NCI-H774 (cell line): ENCODE data around the gene TPRG1.

ENCODE experiments used
- DNase-seq: peaks from one replicate; lab custom pipeline; 2025; lab: John Stamatoyannopoulos, UW

The TPRG1 gene

DNA sequence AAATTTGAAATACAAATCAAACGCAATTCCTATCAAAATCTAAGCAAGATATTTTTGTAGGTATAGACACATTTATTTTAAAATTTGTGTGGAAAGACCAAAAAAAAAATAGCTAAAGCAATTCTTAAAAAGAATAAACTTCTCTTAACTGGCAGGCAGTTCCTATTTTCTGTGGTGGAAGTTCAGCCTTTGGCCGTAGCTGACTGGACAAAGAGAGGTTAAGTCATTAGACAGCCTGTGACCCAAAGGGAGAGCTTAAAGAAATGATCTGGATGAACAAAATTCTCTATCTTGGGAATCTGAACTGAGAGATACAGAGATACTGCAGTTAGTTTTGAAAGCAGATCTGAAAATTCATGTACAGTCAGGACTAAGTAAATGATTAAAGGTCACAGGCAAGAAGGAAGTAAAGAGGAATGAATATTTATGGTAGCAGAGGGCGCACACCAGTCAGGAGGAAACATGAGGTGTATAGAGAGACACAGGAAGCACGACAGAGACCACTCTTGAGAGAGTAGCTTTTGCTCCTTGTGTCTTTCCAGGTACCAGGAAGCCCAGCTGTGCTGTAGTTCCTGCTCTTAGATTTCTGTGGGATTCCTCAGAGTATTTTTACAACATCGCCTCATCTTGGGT lies 57.5 kb downstream of the TPRG1 start:
- DNase-seq: no peak

DNA sequence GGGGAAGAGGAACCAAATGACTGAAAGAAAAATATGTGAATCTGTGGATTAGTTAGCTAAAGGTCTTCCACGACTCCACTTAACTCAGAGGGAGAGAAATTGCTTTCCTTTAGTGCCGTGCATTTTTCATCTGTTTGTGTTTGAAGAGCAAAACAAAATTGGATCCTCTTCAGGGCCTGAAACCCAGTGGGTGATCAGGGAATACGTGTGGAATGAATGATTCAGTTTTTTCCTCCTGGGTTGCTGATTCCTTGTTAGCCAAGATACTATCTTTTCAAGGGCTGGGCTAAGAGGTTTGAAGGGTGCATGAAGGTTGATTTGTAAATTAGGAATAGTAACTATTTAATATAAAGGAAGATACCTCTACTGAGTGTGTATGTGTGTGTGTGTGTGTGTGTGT lies 61.0 kb downstream of the TPRG1 start:
- no peak for DNase-seq

GRCh38 chr3:189233225-189233858 lies 61.6 kb downstream of the TPRG1 start:
- DNase-seq: peak; percentile 62

DNA sequence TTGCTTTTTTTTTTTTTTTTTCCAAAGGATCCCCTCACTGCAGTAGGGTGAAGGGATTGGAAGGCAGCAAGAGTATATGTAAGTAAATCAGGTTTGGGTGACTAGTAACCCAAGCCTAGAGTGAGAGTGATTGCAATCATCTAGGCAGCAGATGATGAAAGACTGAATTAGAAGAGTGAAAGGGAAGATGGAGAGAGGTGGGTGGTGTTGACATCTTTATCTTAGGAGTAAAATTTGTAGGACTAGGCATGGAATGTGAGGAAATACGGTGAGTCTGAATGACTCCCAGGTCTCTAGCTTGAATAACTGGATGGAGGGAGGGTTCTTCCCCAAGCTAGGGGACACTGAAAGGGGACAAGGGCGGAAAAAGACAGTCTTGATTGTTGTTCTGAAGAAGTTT lies 63.4 kb downstream of the TPRG1 start:
- no peak for DNase-seq

- DNase-seq: no peak
These were observed 64.6 kb downstream of the TPRG1 start for GRCh38 chr3:189236352-189236751.

DNA sequence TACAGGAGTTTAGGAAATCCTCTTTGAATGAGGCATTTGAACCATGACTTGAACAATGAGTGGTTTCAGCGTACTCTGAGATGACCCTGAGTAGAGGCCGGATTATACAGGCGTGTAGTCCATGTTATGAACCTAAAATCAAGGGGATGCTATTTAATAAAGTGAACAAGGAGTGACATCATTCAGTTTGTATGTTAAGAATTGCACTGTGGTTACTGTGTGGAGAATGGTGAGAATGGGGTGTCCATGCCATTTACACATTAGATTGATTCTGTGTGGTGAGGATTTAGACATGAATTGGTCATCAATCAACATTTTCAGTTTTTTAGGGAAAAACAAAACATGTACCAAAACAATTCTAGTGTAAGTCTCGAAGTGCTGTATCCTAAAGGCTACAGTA lies 65.8 kb downstream of the TPRG1 start:
- no peak for DNase-seq

GRCh38 chr3:189238071-189238470 lies 66.3 kb downstream of the TPRG1 start:
- no peak for DNase-seq

GRCh38 chr3:189239616-189240015 lies 67.8 kb downstream of the TPRG1 start:
- DNase-seq: no peak

DNA sequence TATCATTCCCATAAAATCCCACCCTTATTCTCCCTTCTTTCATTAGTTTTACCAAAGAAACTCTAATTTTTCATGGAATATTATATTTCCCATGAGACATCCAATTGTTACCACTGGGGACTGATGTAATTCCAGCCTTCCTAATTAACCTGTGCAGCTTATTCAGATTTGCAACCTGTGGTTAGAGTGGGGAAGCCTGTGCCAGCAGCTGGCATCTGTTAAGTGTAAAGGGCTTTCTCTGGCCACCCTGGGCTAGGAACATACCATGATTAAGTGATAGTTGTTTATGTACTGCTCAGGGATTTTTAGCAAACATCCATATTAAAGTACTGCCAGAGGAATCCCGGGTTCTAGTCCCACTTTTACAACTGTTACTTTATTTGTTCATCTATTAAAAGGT lies 78.2 kb downstream of the TPRG1 start:
- peak; percentile 22 for DNase-seq

- DNase-seq: no peak
These were observed 86.5 kb downstream of the TPRG1 start for GRCh38 chr3:189258261-189258660.

DNA sequence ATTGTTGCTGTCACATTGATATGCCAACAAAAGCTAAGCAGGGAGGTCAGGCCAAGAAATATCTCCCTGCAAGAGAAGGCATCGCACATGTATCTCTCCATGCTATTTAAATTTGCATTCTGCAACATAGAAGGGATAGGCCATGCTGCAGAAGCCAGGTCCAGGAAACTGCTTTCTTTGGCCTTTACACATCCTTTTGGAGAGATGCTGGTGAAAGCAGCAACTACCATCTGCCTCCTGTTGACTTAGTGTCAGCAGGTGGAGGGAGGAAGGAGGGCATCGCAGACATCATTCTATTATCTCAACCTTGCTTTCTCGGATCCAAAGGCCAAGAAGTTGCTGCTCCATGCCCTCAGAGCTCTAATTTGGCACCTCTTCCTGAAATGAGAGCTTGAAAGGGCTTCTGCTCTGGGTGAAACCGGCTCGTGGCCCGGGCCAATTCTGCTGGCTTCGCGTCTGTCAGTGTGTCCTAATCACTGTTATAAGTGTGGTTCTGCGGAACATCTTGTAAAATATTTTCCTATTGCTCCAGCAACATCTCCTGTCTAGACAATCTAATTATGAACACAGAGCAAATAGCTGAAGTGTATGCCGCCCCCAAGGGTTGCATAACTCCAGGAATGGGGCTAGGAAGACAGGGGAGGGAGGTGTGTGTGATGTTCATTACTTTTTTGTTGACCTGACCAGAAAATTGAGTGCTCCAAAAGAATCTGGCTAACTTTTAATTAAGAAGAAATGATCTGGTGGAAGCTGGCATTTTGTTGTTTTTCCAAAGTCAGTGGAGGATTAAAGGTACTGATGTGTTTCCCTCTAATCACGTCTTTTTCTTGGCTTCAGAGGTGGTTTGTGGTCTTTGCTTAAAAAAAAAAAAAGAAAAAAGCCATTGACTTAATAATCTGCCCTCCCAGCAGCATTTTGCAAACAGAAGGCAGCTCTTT lies 89.1 kb downstream of the TPRG1 start:
- no peak for DNase-seq

- DNase-seq: no peak
These were observed 91.0 kb downstream of the TPRG1 start for GRCh38 chr3:189262746-189263145.

DNA sequence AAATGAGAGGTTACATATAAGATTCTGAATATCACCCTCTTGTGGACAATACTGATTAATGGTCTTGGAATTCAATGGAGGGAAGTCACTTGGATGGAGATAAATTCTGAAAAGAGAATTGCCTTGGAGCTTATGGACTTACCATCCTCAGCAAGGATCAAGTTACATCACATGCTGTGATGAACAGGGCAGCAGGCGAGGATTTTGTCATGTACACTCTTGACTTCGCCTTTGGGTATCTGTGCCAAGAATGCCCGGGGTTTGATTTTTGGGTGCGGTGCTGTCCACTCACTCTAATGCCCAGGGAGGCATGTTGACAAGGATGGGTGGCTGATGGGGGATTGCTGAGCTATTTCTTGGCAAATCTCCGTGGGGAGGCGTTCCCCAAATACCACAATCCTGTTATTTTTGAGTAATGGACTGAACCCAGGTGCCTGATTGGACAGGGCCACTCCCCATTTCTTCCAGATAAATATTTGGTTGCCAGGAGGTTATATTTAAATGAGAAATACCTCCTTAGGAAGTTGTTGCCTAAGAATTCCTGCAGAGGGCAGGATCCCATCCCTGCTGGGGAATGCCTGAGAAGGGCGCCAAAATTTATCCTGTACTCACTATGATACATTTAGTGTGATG lies 96.3 kb downstream of the TPRG1 start:
- no peak for DNase-seq

DNA sequence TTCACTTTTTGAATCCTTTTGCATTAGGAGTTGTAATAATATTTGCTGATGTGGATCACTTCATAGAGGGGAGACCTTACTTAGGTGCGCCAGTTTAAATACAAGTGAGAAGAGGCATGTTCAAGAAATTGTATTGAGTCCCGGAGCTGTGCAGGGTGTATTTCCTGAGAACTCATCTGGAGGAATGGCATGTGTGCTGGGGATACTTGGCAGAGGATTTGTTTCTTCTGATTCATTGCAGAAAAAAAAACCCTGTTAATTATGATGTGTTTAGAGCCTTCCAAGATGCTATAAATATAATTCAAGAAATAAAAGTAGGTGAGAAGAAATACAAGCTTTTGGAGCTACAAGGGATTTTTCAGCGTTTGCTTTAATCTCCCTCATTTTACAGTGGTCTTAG lies 97.6 kb downstream of the TPRG1 start:
- no peak for DNase-seq

DNA sequence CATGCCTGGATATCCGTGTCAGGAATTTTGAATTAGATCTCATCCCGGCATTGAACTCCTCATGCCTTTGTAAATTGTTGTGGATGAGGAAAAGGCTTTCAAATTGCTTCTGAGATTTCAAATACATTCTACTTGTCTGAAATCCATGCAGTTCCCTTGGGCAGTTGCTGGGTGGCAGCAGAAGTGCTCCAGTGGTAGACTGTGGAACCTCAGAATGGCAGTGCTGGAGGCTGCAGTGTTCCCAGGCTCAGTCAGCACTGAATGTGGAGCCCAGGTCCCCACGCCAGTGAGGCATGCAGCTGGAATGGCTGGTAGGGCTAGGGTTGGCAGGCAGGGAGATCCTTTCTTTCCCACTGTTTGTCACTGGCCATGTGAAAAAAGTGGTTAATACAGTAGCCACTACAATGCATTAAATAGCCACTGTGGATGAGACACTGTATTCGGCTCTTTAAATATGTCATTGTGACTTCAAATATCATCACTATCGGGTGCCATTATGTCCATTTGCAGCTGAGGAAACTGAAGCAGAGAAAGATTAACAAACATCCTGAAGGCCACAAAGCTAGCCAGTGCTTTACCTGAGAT lies 98.6 kb downstream of the TPRG1 start:
- peak; percentile 82 for DNase-seq

- no peak for DNase-seq
These were observed 100.8 kb downstream of the TPRG1 start for GRCh38 chr3:189272500-189273119.

GRCh38 chr3:189273736-189274135 lies 102.0 kb downstream of the TPRG1 start:
- no peak for DNase-seq

GRCh38 chr3:189275182-189275581 lies 103.4 kb downstream of the TPRG1 start:
- no peak for DNase-seq

DNA sequence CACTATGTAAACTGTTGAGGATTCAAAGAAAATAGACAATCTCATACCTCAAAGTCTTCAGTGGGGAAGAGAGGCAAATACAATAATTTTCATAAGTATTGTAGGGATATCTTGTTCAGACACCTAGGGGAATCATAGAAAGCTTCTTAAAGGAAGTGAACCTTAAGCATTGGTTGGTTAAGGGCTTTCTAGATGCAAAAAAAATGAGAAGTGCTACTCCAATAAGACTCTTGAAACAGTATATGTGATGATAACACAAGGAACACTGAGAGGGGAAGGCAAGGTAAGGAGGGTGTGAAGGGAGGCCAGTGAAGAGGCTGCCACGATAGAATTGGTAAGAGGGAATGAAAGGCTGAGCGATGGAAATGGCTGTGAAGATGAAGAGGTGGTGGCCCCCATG lies 104.1 kb downstream of the TPRG1 start:
- no peak for DNase-seq

DNA sequence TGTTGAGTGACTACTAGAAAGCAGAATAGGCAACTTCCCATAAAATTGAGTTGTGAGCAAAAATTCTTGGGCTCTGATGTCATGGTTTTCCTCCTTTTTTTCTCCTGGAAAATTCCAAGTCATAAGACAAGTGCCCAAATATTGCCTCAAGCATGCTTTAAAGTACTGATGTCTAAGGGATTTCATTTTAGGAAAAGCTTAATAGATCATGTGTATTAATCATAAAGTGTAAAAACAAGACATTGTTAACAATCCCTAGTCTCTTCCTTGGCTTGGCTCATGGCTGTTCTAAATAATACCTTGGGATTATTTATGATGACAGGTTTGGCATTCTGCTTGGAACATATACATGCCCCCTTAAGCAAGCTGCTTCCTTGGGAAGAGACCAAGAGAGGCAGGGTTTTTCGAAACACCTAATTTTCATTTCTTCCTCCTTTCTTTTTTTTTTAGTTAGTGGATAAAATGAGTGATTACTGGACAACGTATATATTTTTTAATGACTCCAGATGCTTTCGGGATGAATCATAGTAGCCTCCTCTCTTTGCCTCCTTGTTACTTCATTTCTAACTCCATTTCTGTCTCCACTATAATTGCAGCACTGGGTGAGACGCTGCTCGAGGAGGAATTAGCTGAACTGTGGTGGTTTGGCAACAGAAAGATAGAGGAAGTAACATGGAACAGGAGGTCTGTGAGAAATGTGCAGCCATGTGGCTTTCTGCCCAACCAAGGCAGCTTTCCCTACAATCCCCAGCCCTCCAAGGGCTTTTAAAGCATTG lies 104.9 kb downstream of the TPRG1 start:
- DNase-seq: no peak

DNA sequence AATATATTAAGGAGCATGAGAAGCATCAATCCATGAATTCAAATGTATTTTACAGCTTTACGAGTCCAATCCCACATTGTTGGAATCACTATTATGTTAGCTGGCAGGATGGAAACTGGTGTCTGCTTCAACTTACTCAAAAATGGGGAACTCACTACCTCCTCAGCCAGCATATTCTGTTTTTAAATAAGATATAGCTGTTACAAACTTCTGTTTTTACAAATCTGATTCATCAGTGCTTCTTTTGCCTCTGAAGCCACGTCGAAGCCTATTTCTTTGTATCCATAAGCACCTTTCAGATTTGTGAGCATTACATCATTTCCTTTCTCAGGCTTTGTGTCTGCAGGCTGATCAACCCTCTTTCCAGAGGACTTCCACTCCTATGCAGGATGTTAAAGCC lies 105.9 kb downstream of the TPRG1 start:
- no peak for DNase-seq
